OCI-LY3 (cell line): ENCODE measurements around the gene CACYBP.

Experiments used
- H2AFZ ChIP-seq: fragments of 200-600, 300-600 bp; shearing (Covaris generic); 2 replicates; pipeline ENCODE4 v1.6.0; 2014; ENCODE audit warnings: antibody characterized with exemption, low read depth, low read length
- H3K27ac ChIP-seq: fragments of 200-600, 300-600 bp; sonication (generic); 2 replicates; pipeline ENCODE4 v1.5.1; 2014; ENCODE audit warnings: mild to moderate bottlenecking, low read length, moderate library complexity, mixed read lengths
- H3K27me3 ChIP-seq: fragments of 200-600, 300-600 bp; sonication (generic); 2 replicates; pipeline ENCODE4 v1.6.1; 2014; ENCODE audit warnings: low read depth, low read length, mixed read lengths
- H3K36me3 ChIP-seq: fragments of 200-600, 300-600 bp; sonication (generic); replicated peaks from 2 replicates; pipeline ENCODE3; 2014; ENCODE audit warnings: low read depth, low read length, mixed read lengths
- H3K4me1 ChIP-seq: fragments of 300-600, 200-600 bp; sonication (generic); 2 replicates; pipeline ENCODE4 v1.6.1; 2014; ENCODE audit warnings: low read length, mixed read lengths
- H3K4me2 ChIP-seq: fragments of 200-600, 300-600 bp; sonication (generic); 2 replicates; pipeline ENCODE4 v1.6.1; 2014; ENCODE audit warnings: low read length, mixed read lengths
- H3K4me3 ChIP-seq: fragments of 300-600, 200-600 bp; sonication (generic); 2 replicates; pipeline ENCODE4 v1.5.1; 2014; ENCODE audit warnings: antibody characterized with exemption, mild to moderate bottlenecking, low read length, moderate library complexity
- H3K79me2 ChIP-seq: fragments of 300-600, 200-600 bp; shearing (Covaris generic); 2 replicates; pipeline ENCODE4 v1.6.1; 2014; ENCODE audit warnings: mild to moderate bottlenecking, low read length, mixed read lengths
- H3K9ac ChIP-seq: fragments of 300-600, 200-600 bp; shearing (Covaris generic); 2 replicates; pipeline ENCODE4 v1.6.0; 2014; ENCODE audit warnings: mild to moderate bottlenecking, low read length, moderate library complexity
- H3K9me3 ChIP-seq: fragments of 200-600, 300-600 bp; shearing (Covaris generic); 2 replicates; pipeline ENCODE4 v1.6.1; 2014; ENCODE audit warnings: low read length, mixed read lengths; ENCODE audit not compliant: insufficient read depth
- H4K20me1 ChIP-seq: fragments of 200-600, 300-600 bp; sonication (generic); 2 replicates; pipeline ENCODE4 v1.6.1; 2016; ENCODE audit warnings: low read length, mixed read lengths; ENCODE audit not compliant: insufficient read depth
- CTCF ChIP-seq: fragments of 200-600, 300-600 bp; sonication (generic); IDR thresholded peaks from 2 replicates; pipeline ENCODE4 v1.5.1; 2014; ENCODE audit warnings: antibody characterized with exemption, low read length, low read depth
- EZH2phosphoT487 ChIP-seq: fragments of 200-600 bp; shearing (Covaris generic); IDR thresholded peaks from 2 replicates; pipeline ENCODE4 v1.6.1; 2018; ENCODE audit warnings: antibody characterized with exemption, mixed run types, low read depth

CACYBP gene

GRCh38 chr1:174984952-174985351 is 14.8 kb upstream of the CACYBP start:
- Histone ChIP-seq H3K36me3 (peaks cover 7% of the 10 kb centered on the region), H3K4me2 (no peak overlapping the region), H3K27me3 (no peaks in the 10 kb centered on the region), H3K9me3 (no peaks in the 10 kb centered on the region), H3K79me2 (no peaks in the 10 kb centered on the region), H3K4me1 (peaks cover 6% of the 10 kb centered on the region), H3K27ac (no peak overlapping the region), H3K9ac (no peak overlapping the region), H3K4me3 (no peak overlapping the region), H4K20me1 (no peaks in the 10 kb centered on the region), H2AFZ (no peak overlapping the region)
- TF ChIP-seq CTCF (no peak), EZH2phosphoT487 (no peak)

- H3K27ac ChIP-seq, result no peak overlapping the region
- H3K36me3 ChIP-seq, result no peaks in the 10 kb centered on the region
- H3K4me1 ChIP-seq, result peaks cover 5% of the 10 kb centered on the region; the same call in 1 of the 2 replicates
- H3K9ac ChIP-seq, result no peak overlapping the region
- H4K20me1 ChIP-seq, result no peaks in the 10 kb centered on the region
- no peaks in the 10 kb centered on the region for H3K9me3 ChIP-seq
- H3K4me3 ChIP-seq, result no peak overlapping the region
- no peaks in the 10 kb centered on the region for H3K27me3 ChIP-seq
- H3K4me2 ChIP-seq, result no peak overlapping the region
- TF ChIP-seq EZH2phosphoT487, result no peak
- TF ChIP-seq CTCF, result no peak
- no peaks in the 10 kb centered on the region for H3K79me2 ChIP-seq
- no peak overlapping the region for H2AFZ ChIP-seq
Measured at GRCh38 chr1:174988539-174988938, 11.2 kb upstream of the CACYBP start.

GRCh38 chr1:174988986-174989385 is 10.8 kb upstream of the CACYBP start:
- H3K4me3 ChIP-seq, result no peak overlapping the region
- TF ChIP-seq CTCF, result no peak
- TF ChIP-seq EZH2phosphoT487, result no peak
- H4K20me1 ChIP-seq, result no peaks in the 10 kb centered on the region
- no peak overlapping the region for H3K4me2 ChIP-seq
- H3K36me3 ChIP-seq, result no peaks in the 10 kb centered on the region
- H3K27me3 ChIP-seq, result no peaks in the 10 kb centered on the region
- H3K9me3 ChIP-seq, result no peaks in the 10 kb centered on the region
- peaks cover 5% of the 10 kb centered on the region; the same call in 1 of the 2 replicates for H3K4me1 ChIP-seq
- H2AFZ ChIP-seq, result no peak overlapping the region
- no peak overlapping the region for H3K9ac ChIP-seq
- no peak overlapping the region for H3K27ac ChIP-seq
- H3K79me2 ChIP-seq, result no peaks in the 10 kb centered on the region

- H3K4me3 ChIP-seq, result peak overlapping the region; percentile 71
- H3K4me1 ChIP-seq, result peaks cover 5% of the 10 kb centered on the region; the same call in 1 of the 2 replicates
- H4K20me1 ChIP-seq, result no peaks in the 10 kb centered on the region
- no peaks in the 10 kb centered on the region for H3K9me3 ChIP-seq
- peak overlapping the region; percentile 42; the same call in 1 of the 2 replicates for H3K9ac ChIP-seq
- peak overlapping the region; percentile 79 for H3K4me2 ChIP-seq
- no peak overlapping the region for H3K27ac ChIP-seq
- no peaks in the 10 kb centered on the region for H3K36me3 ChIP-seq
- no peaks in the 10 kb centered on the region for H3K79me2 ChIP-seq
- H2AFZ ChIP-seq, result no peak overlapping the region
- TF ChIP-seq EZH2phosphoT487 (no peak), CTCF (no peak)
- no peaks in the 10 kb centered on the region for H3K27me3 ChIP-seq
Measured at GRCh38 chr1:174989536-174990220, 10.1 kb upstream of the CACYBP start.
